GM18498 (cell line): ENCODE results near the gene CEBPB.

Experiments
- ATAC-seq: cut with Tn5 transposase; IDR thresholded peaks from one replicate; pipeline ENCODE4 v1.9.1; 2021; ENCODE audit warnings: mild to moderate bottlenecking, moderate library complexity; ENCODE audit not compliant: unreplicated experiment

CEBPB gene

GRCh38 chr20:50224531-50225255 lies 34.1 kb downstream of the CEBPB start:
- ATAC-seq: no peak

GRCh38 chr20:50226093-50226974 lies 35.7 kb downstream of the CEBPB start:
- no peak for ATAC-seq

GRCh38 chr20:50227506-50227905 lies 36.9 kb downstream of the CEBPB start:
- no peak for ATAC-seq

GRCh38 chr20:50229156-50229607 lies 38.6 kb downstream of the CEBPB start:
- ATAC-seq: no peak

GRCh38 chr20:50230184-50230583 lies 39.6 kb downstream of the CEBPB start:
- no peak for ATAC-seq

- ATAC-seq: no peak
Measured at GRCh38 chr20:50230871-50231560, 40.4 kb downstream of the CEBPB start.

- ATAC-seq: no peak
Measured at GRCh38 chr20:50231854-50232253, 41.2 kb downstream of the CEBPB start.

- no peak for ATAC-seq
Measured at GRCh38 chr20:50232651-50233324, 42.2 kb downstream of the CEBPB start.

GRCh38 chr20:50233325-50234212 lies 42.9 kb downstream of the CEBPB start:
- ATAC-seq: no peak

GRCh38 chr20:50234288-50234687 lies 43.7 kb downstream of the CEBPB start:
- no peak for ATAC-seq

GRCh38 chr20:50237349-50237748 lies 46.7 kb downstream of the CEBPB start:
- ATAC-seq: no peak

GRCh38 chr20:50238081-50238800 lies 47.6 kb downstream of the CEBPB start:
- no peak for ATAC-seq

- no peak for ATAC-seq
Measured at GRCh38 chr20:50240092-50240491, 49.5 kb downstream of the CEBPB start.

GRCh38 chr20:50242178-50242514 lies 51.5 kb downstream of the CEBPB start:
- ATAC-seq: no peak
